Forelimb muscle (tissue), 1 donor: ENCODE data around the gene ACAD9. TPM values are rescaled to one million over a fixed set of nuclear protein-coding genes. Genes with fewer than 3 reads are reported as not detected.
"Not testable (repeated sequence)": the region's sequence is repeated elsewhere in the genome, so short reads cannot be mapped to it uniquely, and the experiment has no call there.

Experiments
- DNase-seq: peaks from one replicate; pipeline ENCODE4 v3.0.0-alpha.2; 2013; ENCODE audit warnings: low read depth
- polyA plus RNA-seq: library from polyadenylated mRNA; unstranded; fragments of 120-200 nt; gene quantifications from one replicate; pipeline ENCODE4 v1.2.1, GENCODE V29; 2013; ENCODE audit not compliant: insufficient read length

The ACAD9 gene
- 22.7 TPM for polyA plus RNA-seq

GRCh38 chr3:128879125-128879969 is at the start of gene ACAD9:
ACAD9 (plus strand) TSS chr3:128879620; CDS start chr3:128879692, 72 bp downstream.
- DNase-seq = peak; percentile 94

DNA sequence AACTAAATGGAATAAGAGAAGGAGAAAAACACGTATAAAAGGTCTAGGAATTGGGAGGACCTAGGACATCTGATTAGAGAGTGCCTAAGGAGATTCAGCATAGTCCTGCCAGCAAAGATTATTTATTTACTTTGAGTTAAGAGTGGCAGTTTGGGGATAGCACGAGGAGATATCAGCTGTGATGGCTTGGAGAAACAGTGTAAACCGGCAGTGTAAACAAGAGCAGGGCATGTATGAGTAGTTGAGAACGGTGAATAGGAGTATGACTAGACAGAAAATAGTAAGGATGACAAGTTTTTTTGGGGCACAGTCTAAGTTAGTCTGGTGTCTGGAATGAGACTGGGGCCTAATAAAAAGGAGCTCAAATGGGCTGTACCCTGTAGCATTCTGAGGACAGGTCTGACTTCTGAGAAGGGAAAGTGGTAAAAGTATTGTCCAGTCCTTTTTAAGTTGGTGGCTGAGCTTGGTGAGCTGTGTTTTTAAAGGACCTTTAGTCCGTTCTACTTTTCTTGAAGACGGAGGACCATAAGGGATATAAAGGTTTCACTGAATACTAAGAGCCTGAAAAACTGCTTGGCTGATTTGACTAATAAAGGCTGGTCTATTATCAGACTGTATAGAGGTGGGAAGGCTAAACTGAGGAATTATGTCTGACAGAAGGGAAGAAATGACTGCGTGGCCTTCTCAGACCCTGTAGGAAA is 49.3 kb upstream of the ACAD9 start:
- DNase-seq = not testable (repeated sequence)

- not testable (repeated sequence) for DNase-seq
Observed at GRCh38 chr3:128830762-128831161, 48.7 kb upstream of the ACAD9 start.

GRCh38 chr3:128832979-128833378 is 46.4 kb upstream of the ACAD9 start:
- not testable (repeated sequence) for DNase-seq

GRCh38 chr3:128835096-128835495 is 44.3 kb upstream of the ACAD9 start:
- no peak for DNase-seq

DNA sequence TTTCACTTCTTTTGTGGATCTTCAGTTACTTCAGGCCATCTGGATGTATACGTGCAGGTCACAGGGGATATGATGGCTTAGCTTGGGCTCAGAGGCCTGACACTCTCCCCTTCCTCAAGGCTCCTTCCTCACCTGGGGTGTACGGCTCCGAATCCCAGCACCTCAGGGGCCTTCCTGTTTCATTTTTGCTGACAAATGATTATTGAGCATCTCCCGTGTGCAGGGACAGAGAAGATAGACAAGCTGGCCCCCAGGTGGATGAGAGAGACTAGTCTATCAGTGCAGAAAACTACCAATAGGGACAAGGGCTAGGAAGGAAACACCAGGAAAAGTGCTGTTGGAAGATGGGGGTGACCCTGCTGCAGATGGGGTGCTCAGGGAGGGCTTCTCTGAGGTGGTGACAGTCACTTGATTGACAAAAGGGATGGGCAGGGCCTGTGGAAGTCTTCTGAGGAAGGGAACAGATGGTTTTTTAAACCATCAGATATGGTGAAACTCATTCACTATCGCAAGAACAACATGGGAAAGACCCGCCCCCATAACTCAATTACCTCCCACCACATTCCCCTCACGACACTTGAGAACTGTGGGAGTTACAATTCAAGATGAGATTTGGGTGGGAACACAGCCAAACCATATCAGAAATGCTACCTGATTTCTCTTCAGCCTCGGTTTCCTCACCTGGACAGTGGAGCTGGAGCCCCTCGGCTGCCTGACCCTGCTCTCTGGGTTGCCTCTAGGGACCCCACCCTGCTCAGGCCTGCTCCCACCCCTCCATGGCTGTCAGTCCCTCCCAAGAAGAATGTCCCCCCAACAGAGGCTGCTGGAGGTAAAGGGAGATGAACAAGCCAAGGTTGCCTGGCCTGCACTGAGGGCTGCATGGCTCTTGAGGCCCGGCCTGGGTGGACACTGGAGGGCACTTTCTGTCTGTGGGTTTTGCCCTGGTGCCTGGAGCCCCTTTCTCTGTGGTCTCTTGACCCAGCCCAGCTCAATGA is 37.2 kb upstream of the ACAD9 start:
- DNase-seq = no peak

GRCh38 chr3:128844502-128844901 is 34.9 kb upstream of the ACAD9 start:
- no peak for DNase-seq

DNA sequence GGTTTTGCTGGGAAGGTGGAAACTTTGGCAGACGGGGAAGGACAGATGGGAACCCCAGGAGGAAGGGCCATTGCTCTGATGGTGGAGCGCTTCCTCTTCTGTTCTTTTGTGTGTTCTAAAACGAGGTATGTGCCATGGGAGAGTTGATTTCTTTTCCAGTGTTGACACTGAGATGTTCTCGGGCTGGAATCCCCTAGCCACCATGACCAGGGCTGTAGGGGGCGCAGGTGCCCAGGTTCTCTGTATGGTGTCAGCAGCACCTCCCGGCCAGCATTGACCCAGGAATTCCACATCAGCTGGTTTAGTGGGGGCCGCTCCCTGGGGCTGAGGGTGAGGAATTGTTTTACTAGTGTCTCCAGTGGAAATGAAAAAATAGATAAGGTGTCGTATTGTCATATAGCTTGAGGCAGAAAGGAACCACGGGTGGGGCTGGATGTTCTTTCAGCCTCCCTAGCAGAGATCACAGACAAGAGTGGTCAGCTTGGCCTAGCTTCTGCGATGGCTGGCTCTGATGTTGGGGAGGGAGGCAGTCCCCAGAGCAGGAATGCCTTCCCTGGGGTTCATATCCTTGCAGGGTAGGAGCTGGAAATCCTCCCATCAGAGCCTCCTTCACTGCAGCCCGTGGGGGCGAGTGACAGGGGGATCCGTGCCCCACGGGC is 34.2 kb upstream of the ACAD9 start:
- DNase-seq = no peak

- no peak for DNase-seq
Observed at GRCh38 chr3:128845778-128846485, 33.5 kb upstream of the ACAD9 start.

GRCh38 chr3:128846486-128846891 is 32.9 kb upstream of the ACAD9 start:
- DNase-seq = no peak

GRCh38 chr3:128847666-128848370 is 31.6 kb upstream of the ACAD9 start:
- DNase-seq = no peak

GRCh38 chr3:128848936-128849335 is 30.5 kb upstream of the ACAD9 start:
- DNase-seq = no peak

GRCh38 chr3:128849911-128850455 is 29.4 kb upstream of the ACAD9 start:
- no peak for DNase-seq

DNA sequence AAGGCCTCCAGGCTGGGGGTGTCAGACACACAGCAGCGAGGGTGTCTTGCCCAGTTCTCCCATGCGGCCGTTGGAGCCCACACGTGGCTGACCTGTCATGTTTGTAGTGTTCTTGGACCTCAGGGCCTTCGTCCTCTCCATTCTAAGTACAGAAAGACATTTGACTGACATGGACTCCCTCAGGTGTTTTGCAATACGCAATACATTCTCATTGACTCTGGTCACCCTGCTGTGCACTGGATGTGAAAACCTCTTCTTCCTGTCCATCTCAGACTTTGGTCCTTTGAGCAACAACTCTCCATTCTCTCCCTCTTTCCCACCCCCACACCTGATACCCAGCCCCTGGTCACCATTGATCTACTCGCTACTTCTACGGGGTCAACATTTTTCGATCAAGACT is 28.9 kb upstream of the ACAD9 start:
- DNase-seq = no peak

DNA sequence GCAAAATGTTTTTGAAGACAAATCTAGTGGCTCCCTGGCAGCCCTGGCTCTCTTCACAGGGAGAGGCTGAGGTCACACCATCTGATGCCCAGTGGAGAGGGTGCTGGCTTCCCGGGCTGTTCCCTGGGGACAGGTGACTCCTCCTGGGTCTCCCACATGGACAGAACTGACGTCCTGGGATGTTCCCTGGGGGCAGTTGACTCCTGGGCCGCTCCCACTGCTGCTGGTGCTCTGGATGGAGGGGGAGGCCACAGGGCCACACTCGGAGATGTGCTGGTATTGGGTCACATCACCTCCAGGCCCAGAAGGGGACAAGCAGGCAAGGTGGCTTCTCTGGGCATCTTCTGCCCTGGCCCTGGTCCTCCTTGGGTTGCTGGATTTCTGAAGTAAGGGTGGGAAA is 27.8 kb upstream of the ACAD9 start:
- DNase-seq = no peak

DNA sequence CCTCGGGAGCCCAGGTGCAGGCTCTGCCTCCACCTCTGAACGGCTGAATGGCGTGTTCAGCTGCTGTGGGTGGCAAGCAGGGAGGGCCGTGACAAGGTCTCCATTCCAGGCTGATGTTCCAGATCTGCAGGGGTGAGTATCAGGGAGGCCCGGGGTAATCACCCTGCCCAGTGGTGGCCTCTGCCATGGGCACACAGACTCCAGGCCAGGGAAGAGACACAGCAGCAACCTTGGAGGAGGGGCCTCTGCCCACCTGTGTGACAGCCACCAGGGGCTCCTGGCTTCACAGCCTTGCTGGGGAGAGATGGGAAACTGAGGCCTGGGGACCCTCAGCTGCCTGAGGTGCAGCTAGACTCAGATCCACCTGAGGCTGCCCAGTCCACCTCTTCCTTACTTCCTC is 25.6 kb upstream of the ACAD9 start:
- no peak for DNase-seq

DNA sequence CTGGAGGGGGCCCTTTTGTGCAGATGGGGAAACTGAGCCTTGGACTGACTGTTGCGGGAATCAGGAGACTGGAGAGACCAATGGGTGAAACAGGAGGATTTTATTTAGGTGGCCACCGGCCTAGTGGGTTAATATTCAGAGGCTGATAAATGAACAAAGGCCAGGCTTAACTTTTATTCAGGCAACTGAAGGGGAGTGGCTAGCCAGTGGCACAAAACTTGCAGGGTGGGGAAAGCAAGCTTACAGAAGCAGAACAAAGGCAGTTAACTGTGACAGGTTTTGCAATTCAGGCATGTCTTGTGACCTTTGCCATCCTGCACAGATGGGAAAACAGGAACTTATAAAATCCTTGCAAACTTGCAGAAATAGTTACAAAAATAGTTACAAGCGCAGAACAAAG is 24.9 kb upstream of the ACAD9 start:
- no peak for DNase-seq

DNA sequence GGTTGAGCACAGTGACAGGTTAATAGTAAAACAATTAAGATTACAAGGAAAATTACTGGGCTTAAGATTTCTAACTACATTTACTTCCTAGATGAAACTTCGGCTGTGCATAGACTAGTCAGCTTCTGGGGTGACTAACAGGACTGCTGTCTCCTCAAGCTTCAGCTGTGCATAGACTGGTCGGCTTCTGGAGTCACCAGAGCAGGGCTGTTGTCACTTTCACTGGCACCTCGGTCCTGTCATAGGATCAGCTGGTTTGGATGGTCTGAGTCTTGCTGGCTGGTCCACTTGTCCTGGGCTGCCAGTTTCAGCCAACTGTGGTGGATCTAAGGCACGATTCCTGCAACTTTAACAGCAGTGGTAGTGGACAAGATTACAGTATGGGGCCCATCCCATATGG is 23.9 kb upstream of the ACAD9 start:
- no peak for DNase-seq

DNA sequence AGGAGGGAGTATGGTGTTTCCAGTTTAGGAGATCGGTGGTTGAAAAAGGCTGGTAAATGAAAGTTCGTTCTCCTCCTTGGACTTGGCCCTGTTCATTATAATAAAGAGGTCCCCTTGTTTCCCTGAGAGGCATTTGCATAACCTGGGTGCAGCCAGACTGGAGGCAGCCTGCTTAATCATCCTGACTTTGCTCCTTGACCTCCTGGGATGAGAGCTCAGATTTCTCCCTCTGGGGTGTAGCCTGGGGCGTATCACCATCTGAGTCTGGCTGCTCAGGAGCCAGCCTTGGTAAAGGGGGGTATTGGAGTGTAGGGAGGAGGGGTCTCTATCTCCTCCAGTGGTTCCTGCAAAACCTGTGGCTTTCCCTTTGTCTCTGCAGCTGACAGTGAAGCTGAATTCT is 21.3 kb upstream of the ACAD9 start:
- no peak for DNase-seq

DNA sequence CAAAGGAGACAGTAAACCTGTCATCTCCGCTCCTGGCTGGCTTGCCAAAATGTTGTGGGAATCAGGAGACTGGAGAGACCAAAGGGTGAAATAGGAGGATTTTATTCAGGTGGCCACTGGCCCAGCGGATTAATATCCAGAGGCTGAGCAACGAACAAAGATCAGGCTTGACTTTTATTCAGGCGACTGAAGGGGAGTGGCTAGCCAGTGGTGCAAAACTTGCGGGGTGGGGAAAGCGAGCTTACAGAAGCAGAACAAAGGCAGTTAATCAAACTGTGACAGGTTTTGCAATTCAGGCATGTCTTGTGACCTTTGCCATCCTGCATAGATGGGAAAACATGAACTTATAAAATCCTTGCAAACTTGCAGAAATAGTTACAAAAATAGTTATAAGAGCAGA is 19.8 kb upstream of the ACAD9 start:
- DNase-seq = no peak
